Stimulated activated CD8-positive, alpha-beta memory T cell treated with anti-CD3 and anti-CD28 coated beads, Interleukin-4, amount 100 ng/mL, for 1 hour (primary cell): ENCODE data around the gene SLC3A2.

ENCODE experiments used
- DNase-seq, 2 donors: peaks; one replicate each; pipeline ENCODE4 v3.0.0-alpha.2; 2020; ENCODE audit warnings: low read depth in 2 of 2, low spot score in 1 of 2

SLC3A2 gene

DNA sequence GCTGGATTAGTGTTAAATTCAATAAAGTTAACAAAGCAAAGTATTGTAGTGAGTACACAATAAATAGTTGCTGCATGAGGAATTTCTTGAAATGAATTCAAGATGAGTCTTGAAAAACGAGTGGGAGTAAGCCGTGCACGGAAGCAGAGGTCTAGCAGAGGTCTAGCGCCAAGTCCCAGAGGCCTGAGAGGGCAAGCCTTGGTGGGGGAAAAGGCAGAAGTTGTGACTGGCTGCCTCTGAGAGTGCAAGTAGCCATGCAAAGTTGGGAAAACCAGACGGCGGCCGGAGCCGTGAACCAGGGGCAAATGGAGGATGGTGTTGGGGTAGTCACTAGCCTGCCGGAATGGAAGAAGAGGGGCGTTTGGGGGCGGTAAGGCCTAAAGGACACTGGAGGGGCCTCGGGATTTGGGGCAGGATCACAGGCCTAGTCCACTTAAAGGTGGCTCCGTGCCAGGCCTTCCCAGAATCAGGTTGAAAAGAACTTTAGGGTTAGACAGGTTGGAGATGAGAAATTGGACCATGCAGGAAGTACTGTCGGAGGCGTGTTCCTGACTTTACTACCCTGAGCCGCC is 379 bp upstream of the SLC3A2 start:
- DNase-seq, result no peak

DNA sequence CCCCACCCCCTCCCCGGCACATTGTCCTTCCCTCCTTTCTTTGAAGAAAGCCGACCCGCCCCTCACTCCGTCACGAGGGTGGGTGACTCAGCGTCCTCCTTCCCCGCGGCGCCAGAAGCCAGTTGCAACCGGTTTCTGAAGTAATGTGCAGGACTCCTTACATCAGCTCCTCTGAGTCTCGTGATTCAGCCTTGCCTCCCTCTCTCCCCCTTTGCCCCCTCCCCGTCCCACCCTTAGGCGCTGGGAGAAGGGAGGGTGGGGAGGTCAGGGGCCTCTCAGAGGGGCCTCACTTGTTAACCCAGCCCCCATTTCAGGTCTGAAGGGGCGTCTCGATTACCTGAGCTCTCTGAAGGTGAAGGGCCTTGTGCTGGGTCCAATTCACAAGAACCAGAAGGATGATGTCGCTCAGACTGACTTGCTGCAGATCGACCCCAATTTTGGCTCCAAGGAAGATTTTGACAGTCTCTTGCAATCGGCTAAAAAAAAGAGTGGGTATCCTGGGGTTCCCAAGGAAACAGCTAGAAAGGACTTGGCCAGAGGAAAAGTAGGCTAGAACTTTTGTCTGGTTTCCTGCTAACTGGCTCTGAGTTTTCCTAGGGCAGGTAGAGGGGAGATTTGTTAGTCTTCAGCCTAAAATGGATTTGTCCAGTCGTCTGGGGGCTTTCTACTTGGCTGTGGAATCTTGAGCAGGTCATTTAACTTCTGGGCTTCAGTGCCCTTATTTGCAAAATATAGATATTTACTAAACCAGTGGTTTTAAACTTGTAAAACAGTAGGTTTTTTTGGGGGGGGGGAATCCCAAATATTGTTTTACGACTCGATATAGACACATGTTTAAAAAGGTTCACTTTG is 1.1 kb downstream of the SLC3A2 start:
- peak; percentile 88 to 92 for DNase-seq

DNA sequence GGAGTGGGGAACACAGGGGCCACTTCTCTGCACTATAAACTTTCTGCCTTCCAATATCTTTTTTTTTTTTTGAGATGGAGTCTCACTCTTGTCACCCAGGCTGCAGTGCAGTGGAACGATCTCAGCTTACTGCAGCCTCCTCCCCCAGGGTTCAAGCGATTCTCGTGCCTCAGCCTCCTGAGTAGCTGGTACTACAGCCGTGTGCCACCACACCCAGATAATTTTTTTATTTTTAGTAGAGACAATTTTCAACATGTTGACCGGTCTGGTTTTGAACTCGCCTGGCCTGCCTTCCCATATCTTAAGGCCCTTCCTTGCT is 1.7 kb downstream of the SLC3A2 start:
- DNase-seq, result no peak

DNA sequence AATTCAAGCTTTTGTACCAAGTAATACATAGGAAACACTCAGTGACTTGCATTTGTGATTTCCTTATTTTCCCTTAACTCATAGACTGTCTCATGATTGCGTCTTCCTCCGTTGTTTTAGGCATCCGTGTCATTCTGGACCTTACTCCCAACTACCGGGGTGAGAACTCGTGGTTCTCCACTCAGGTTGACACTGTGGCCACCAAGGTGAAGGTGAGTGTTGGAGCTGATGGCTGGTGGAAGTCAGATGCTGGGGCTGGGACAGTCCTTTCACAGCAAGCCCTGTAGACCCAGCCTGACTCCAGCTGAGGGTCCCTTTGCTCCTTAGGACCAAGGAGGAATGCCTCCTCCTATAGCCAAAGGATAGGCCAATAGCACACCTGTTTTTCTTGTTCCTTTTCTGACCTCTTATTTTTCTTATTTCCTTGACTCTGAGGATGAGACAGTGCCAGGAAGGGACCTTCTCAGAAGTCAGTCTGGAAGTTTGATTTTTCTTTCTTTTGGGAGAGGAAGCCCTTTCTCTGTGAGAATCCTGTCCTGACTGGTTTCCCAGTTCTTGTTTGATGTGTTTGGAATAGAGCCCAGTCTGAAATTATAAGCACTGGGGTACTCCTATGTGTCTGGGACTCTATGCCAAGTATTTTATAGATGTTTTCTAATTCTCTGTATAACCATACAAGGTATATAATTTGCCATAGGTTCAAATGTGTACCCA is 2.2 kb downstream of the SLC3A2 start:
- DNase-seq, result no peak

DNA sequence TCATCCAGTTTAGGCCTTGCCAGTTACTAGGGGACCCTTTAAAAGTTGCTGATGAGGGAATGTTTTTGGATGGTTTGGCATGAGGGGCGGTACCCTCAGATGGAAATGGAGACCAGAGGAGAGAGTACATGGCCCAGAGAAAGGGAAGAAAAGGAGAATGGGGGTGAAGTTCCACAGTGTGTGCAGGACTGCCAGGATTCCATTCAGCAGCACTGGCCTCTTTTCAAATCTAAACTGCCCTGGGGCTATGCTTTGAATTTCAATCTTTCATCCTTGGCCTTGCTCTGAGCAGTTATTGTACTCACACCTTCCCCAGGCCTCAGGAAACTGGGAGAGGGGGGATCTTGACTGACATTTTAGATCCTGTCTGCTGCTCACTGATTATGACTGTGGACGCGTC is 3.0 kb downstream of the SLC3A2 start:
- no peak for DNase-seq

DNA sequence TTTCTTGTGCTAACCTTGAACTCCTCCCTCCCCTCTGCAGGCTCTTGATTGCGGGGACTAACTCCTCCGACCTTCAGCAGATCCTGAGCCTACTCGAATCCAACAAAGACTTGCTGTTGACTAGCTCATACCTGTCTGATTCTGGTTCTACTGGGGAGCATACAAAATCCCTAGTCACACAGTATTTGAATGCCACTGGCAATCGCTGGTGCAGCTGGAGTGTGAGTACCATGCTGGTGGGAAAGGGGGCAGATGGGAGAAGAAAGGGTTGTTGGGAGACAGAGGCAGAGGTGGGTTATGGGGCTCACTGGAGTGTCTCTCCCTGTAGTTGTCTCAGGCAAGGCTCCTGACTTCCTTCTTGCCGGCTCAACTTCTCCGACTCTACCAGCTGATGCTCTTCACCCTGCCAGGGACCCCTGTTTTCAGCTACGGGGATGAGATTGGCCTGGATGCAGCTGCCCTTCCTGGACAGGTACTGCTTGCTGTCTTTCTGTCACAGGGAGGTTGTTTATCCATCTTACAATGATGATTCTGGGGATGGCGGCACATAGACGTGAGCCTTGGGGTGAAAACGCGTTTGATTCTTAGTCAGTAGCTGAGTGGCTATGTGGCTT is 4.5 kb downstream of the SLC3A2 start:
- DNase-seq, result no peak

DNA sequence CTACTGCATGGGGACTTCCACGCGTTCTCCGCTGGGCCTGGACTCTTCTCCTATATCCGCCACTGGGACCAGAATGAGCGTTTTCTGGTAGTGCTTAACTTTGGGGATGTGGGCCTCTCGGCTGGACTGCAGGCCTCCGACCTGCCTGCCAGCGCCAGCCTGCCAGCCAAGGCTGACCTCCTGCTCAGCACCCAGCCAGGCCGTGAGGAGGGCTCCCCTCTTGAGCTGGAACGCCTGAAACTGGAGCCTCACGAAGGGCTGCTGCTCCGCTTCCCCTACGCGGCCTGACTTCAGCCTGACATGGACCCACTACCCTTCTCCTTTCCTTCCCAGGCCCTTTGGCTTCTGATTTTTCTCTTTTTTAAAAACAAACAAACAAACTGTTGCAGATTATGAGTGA is 7.7 kb downstream of the SLC3A2 start:
- DNase-seq, result no peak

DNA sequence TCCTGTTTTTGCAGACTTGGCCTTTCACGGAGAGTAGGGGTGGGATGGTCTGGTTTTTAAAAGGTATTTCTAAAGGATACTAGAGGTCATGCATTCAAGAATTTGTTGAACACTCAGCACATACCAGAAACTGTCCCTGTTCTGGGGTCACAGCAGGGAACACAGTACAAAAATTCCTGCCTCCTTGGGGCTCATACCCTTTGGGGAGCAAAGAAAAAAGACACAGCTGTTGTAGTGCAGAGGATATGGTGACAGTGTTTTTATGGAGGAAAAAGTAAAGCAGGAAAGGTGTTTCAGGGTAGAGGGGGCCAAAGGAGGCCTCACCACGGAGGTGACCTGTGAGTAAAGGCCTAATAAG is 8.4 kb downstream of the SLC3A2 start:
- no peak for DNase-seq

DNA sequence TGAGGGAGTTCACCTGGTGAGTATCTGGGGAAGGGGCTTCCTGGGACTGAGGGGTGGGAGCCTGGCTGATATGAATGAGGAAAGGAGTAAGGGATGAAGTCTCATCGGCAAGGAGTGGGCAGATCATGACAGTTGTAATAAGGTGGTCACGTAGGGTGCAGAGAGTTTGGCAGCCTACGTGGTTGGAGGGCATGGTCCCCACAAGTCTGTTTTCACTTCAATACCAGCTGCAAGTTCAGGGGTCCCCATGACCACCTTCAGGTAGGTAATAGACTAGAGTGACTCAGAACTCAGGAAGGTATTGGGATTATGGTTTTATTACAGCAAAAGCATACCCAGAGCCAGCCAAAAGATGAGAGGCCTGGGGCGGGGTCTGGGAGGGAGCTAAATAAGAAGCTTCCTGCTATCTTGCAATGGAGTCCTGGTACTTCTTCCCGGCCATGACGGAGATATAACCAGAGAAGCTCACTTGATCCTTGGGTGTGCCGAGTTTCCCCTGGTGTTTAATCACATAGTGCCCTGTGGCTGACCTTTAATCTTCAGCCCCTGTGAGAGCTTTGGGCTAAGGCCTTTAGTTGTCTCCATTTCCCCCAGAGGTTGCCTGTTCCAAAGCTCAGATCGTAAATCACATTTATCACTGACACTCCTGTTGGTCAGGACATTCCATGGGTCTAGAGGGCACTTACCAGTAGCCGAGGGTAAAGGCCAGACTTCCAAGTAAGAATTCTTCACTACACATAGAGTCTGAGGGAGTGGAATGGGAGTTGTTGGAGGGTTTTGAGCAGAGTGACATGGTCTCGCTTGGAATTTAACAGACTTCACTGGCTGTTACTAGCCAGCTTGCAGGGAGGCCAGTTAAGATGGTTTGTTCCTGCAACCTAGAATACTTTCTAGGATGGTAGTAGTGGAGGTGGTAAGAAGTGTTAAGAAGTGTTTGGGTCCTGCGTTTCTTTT is 9.1 kb downstream of the SLC3A2 start:
- DNase-seq, result no peak

DNA sequence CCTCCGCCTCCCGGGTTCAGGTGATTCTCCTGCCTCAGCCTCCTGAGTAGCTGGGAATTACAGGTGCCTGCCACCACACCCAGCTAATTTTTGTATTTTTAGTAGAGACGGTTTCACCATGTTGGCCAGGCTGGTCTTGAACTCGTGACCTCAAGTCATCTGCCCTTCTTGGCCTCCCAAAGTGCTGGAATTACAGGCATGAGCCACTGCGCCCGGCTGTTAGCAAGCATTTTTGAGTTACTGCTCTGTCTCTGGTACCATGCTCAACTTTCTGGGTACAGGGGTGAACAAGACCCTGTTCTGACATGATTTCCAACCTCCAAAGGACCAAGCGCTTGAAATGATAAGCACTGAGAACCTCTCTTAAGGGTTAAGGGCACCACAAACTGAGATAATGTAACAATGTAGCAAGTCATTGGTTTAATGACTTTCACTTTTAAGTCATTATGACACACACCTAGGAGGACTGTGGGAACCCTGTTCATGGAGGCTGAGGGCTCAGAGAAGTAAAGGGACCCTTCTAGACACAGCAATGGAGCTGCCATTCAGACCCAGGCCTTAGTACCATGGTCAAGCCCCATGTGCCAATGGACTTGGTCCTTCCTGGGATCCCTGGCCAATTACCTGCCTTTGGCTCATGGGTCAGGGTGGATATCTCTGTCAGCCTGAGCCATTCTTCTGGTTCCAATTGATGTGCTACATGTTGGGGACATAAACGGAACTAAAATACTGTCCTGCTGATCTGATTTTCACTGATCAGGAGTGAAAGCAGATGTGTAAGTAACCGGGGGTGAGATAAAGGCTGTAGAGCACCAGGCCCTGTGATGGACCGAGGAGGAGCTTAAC is 11.6 kb downstream of the SLC3A2 start:
- no peak for DNase-seq

DNA sequence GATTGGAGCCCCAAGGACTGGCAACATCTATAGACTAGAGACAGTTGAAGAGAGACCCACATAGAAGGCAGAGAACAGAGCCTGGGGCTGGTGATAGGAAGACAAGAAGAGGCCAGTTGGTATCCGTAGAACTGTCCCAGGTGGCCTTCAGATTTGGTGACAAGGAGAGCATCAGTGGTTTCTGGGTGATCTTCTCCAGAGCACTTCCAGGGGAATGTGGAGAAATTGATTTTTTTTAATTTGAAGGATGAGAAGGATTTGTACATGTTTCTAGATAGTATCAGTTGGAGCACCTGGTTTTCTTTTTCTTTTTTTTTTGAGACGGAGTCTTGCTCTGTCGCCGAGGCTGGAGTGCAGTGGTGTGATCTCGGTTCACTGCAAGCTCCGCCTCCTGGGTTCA is 14.8 kb downstream of the SLC3A2 start:
- no peak for DNase-seq

DNA sequence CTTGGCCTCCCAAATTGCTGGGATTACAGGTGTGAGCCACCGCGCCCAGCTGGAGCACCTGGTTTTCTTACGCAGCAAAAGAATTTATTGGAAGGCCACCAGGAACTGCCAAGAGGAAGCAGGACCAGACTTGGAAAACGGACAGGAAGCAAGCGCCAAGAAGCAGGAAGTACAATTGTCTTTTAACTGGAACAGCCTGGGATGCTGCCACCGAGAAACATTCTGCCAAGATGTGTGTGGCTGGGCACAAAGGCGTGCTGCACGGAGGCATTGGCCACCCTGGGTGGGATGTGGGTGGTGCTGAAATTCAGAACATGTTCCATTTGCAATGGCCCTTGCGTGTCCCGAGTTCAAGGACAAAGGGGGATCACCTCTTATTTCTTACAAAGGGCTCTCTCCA is 15.4 kb downstream of the SLC3A2 start:
- DNase-seq, result no peak

DNA sequence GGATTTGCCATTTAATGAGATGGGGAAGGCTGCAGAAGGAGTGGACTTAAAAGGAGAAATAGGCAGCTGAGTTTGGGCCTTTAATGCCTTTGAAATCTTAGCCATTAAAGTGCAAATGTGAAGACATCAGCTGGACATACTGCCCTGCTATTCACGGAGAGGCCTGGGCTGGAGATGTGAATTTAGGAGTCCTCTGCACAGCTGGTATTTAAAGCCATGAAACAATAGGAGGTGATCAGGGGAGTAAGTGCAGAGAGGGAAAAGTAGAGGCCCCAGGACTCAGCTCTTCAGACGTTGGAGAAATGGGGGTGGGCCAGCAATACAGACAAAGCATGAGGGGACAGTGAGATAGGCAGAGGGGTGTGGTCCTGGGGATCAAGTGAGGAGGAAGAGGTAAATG is 16.6 kb downstream of the SLC3A2 start:
- DNase-seq, result no peak

DNA sequence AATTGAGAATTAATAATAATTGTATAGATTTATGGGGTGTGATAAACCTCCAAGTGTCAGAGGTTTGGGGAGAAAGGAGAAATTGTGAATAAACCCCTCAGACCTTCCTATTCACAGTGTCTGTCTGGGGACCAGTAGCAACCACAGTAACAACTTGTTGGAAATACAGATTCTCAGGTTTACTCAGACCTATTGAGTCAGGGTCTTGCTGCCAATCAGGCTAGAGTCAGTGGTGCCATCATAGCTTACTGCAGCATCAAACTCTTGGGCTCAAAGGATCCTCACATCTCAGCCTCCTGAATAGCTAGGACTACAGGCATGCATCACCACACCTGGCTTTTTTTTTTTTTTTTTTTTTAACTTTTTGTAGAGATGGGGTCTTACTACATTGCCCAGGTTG is 17.3 kb downstream of the SLC3A2 start:
- no peak for DNase-seq

DNA sequence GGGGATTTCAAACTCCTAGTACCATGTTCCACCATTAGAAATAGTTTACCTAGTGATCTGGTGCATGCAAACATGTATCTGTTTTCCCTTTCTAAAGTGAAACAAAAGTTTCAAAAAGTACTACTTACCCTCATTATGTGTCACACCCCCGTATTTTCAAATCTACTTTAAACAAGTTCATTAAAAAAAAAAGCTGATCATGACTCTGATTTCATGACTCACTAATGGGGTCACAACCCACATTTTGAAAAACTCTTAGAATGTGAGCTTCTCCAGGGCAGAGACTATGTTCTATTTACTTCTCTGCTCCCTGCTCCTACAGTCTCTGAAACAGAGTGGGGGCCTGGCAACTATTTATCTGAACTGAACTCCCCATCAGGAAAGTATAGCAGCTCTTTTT is 22.2 kb downstream of the SLC3A2 start:
- DNase-seq, result no peak

DNA sequence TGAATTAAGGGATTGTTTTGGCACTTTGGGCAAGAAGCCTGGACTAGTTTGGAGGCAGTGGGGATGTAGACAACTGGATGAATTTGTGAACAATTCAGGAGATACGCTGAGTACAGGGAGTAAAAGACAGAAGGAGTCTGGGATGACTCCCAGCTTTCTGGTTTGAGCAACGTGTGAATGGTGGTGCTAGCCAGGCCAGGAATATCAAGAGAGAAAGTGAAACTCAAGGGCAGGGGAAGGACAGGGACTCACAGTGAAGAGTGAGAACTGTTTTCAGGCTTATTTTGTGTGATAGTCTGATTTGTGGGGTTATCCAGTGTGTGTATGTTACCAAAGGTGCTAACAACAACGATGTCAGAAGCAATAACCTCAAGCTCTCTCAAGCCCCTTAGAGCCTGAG is 24.6 kb downstream of the SLC3A2 start:
- DNase-seq, result no peak

DNA sequence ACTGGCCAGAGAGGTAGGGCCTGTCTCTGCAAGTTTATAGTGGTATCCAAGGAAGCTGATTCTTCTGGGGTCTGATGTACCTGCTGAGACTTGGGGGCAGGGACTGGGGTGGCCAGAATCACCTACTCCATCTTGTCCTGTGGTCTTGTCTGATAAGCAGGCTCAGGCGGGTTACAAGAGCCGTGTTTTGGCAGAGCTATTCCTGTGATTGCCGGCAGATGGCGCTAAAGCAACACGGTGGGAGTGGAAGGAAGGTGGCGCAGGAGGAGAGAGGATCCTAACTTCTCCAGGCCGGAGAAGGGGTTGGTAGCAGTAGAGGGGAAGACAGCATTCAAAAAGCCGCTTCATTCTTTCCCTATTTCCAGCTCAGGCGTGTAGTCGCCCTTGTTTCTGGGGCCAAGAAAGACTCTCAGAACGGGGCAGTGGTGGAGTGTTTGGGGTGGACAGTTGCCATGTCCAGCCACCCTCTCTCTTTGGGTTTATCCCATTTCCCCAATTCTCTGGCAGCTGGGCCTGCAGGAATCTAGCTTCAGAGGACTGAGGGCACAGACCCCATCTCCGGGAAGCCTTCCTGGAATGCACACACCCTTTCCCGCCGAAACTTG is 25.3 kb downstream of the SLC3A2 start:
- peak; percentile 51 to 62 for DNase-seq

DNA sequence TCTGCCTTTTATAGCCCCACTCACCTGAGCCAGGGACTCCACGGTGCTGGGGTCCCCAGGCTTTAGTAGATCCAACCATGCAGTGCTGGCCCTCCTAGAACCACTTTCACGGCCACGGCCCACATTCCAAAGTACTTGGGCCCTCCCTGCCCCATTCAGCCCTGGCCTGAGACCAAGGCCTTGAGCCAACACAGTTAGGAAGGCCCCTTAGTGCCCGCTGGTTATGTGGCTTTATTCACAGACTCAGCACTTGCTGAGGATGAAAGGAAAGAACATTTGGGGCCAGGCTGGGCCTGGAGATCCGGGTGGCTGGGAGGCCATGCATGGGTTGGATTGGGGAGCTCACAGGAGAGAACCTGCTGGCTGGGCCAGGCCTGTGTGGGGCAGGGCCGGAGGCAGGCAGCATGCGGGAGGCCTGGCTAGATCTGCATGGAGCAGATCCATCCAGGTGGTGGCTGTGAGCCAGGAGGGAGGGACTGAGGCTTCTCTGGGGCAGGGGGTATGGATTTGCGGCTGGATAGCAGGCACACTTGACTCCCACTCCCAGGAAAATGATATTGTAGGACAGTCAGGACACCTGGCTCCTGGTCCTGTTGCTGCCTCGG is 27.9 kb downstream of the SLC3A2 start:
- no peak for DNase-seq
